Measurements from ENCODE around the gene SMPD2.
"Not testable (repeated sequence)": the region's sequence is repeated elsewhere in the genome, so short reads cannot be mapped to it uniquely, and the experiment has no call there.

Gene SMPD2

DNA sequence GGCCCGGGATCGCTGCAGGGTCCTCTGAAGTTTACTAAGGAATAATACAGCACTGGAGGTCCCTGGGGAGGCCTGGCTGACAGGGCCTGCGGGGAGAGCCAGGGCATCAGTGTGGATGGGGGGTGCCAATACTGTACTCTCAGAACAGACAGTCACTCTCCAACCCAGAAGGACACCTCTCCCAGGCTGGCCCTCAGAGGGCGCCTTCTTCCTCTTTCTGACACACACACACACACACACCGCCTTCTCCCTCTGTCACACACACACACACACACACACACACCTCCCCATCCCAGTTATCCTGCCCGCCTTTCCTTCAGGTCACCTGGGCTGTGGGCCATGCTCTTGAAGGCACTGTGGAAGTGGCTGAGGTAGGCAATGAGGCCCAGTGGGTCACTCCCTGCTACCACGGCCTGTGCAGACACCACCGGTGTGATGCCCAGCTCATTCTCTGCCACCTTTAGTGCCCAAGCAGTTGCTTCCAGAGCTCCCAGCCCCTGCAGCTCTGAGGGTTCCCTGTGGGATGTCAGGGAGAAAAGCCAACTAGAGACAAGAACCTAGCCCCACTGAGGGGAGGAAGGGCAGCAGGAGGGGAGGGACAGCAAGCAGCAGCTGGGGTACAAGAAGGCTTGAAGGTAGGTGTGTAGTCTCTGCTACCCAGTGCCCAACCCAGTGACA lies 7.5 kb downstream of the SMPD2 start:
- DNase-seq, result no peak

DNA sequence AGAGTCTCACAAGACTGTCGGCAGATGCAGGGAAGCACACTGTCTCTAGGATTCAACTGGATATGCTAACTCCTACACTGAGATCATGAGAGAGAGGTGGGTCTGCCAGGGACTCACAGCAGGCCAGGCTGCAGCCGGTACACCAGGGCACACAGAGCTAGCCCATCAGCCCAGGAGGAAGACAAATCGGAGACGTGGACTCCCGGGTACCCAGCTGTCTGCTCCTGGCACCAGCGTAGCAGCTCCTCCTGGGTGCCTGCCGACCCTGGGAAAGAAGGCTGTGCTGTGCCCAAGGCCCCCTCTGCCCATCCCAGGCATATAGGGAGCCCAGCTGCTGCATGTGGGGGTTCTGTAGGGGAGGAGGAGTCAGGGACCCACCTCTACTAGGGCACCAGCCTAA lies 8.1 kb downstream of the SMPD2 start:
- DNase-seq, result no peak

DNA sequence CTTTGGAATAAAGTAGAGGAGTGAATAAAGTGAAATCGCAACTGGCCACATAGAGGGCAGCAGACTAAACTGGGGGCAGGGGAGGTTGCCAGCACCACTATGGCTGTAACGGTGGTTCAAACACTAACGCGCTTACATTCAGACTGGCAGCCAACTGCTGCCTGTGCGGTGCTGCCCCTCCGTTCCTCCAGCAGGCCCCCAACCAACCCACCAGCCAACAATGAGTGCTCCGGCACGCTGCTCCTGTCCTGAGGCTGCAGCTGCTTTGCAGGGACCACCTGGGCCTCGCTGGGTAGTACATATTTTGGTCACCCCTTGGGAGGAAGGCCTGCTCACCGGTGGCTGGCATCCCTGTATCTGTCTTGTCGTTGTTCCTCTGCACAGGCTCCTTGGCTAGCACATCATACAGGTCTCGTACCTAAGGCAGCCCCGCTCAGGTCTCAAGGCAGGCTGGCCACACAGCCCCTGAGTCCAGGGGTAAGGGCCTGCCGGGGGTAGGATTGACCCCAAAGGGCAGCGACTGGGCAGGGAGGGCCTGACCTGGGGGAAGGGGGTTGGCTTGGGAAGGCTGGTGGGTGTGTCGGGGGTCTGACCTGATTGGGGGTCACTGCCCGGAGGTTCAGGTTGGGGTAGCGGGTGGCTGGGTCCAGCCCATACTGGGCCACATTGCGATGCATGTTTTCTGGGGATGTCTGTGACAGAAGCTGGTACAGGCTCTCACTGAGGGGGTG lies 8.7 kb downstream of the SMPD2 start:
- DNase-seq, result no peak

DNA sequence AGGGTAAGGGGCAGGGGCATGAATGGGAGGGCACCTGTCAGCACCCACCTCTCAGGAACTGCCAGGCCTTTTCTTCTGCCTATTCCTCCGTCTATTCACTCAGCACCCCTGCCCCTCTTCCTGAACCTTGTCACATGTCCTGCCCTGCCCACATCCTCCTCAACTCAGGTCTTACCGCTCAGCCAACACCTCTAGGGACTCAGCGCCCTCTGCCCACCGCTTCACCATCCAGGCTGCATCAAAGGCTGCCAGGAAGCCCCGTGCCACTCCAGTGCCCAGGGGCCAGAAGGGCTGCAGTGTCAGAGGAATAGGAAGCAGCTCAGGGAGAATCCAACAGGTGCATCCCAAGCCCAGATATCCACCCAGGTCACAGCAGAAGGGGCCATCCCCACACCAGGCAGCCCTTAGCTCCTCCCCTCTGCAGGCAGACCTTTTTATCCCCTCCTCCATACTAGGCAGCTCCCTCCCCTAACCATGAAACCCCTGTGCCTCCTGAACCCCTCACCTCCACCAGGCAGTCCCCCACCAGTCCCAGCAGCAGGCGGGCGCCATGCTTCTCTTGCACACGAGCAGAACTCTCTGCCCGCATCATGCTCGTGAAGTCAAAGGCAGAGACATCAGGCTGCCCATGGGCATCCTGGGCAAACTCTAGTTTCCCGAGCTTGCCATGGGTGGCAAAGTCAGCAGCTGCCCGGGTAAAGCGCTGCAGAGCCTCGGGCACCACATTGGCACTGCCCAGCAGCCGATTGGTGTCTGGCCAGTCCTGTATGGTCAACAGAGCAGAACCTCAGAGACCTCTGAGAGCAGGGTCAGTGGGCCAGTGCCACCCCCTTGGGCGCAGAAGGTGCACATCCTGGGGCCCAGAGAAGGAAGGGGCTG lies 9.5 kb downstream of the SMPD2 start:
- DNase-seq, result no peak

DNA sequence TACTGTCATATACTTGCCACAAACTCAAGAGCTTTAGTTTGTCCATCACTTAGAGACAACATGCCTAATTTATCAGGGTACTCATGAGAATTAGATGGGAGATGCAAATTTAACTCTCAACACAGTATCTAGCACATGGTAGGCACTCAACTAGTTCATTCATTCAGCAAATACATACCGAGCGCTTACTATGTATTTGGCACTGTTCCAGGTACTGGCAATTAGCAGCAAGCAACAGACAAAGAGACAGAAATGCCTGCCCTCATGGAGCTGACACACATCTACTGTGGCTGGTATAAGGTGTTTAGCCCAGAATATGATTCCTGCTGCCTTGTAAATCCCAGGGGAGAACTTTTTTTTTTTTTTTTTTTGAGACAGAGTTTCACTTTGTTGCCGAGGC lies 10.3 kb downstream of the SMPD2 start:
- DNase-seq, result no peak

DNA sequence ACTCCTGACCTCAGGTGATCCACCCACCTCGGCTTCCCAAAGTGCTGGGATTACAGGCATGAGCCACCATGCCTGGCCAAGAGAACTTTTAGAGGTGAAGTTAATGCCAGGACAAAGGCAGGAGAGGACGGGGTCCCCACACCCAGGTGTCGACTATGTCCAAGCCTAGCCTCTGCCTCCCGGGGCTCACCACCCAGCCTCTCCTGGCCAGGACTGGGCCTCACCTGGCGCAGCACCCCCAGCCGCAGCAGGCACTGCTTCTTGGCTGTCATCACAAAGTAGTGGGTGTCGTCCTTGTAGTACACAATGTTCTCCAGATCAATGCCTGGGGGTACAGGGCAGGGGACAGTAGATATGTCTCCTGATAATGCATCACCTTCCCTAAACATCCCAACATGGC lies 10.9 kb downstream of the SMPD2 start:
- no peak for DNase-seq

DNA sequence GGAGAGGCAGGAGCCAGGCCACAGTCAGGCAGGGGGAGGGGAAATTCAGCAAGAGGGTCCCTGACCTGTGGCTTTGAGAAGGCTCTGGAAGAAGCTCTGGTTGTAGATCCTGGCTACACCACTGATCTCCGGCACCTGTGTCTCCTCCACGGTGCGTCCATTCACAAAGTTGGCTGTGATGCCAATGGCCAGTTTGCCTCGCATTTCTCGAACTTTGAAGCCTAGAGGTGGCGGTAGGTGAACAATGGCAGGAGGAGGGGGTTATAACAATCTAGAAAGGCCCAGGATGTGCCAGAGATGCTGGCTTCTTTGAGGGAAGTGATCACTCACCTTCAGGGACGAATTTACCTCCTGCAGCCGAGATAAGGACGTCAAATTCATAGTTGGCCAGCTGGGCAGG lies 11.7 kb downstream of the SMPD2 start:
- DNase-seq, result no peak

DNA sequence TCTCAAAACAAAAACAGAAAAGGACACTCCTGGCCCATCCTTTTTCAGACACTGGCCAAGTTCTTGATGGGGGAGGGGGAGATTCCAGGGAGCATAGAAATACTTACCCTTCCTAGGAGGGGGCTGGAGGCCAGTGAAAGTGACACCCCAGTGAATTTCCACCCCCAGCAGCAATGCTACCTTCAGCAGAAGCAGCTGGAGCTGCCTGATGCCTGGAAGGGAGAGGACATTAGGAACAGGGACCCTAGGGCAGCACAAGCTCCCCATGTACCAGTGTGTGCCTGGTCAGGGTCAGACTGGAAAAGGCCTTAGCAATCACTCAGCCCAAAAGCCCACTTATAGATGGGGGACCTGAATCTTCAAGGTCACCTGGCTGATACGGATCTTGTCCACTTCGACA lies 12.6 kb downstream of the SMPD2 start:
- no peak for DNase-seq

DNA sequence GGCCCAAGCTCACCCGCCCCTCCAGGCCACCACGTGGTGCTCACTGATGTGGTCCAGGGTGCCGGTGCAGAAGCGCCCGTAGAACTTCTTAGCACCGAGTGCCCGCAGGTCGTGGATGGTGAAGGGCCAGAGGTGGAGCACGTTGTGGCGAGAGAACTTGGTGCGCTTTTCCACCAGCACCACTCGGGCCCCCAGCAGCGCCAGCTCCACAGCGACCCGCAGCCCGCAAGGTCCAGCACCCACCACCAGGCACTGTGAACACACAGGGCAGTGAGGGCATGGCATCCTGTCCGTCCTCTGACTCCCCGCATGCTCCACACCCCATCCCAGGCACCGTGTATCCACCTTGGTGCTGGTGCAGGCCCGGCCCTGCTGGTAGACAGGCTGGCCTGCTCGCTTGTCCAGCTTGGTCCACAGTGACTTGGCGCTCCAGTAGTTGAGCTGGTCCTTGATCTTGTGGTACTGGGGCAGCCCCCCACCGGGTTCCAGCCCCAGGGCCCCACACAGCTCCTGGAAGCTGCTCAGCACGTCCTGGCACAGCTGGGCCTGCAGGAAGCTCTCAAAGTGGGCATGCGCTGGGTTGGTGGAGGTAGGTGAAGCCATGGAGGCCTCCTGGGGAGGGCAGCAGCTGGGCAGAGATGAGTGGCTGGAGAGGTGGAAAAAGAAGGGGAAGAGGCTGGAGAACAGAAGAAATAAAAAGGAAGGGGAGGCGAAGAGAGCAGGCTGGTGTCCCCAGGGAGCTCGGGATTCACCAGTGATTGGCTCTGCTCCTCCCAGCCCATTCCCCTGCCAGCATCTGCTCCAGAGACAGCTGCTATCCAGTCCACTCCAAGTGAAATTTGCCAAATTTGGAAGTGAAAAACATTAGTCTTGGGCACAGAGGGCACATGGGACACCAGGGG lies 13.3 kb downstream of the SMPD2 start:
- DNase-seq, result no peak

DNA sequence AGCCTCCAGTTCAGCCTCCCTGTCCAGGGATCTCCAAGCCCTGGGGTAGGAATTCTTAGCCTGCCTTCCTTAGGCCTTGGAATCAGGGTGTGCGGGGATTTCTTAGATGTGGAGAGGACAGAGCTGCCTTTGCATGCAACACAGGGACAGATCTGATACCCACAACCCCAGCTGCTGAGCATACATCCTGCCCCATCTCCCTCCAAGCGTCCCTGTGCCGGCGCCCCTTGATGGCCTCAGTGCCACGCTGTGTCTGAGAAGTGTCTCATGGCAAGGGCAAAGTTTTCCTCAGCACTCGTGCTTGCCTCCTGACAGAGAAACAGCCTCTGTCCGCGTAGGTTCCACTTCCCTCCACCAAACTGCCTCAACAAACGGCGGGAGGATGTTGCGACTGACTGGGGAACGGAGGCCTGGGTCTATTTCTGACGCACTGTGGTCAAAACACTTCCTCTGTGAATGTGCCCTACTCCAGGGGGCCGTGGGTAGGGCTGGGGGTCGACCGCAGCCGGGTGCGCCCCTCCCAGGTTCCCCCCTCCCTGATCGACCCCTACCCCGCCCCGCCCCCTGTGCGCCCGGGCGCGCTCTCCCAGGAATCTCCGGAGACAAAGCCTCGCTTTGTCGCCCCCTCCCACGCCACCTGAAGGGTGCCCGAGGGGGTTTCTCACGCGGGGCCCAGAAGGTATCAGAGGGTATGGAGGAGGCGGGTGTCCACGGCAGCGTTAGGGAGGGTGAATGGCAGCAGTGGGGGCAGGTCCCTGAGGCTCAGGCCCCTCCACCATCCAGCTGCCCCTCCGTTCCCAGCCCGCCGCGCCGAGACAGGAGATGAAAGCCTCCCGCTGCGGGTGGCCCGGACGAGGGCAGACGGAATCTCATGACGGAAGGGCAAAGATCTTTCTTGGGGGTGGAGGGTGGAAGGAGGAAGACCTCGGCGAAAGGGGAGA lies 14.2 kb downstream of the SMPD2 start:
- DNase-seq, result peak; percentile 67

DNA sequence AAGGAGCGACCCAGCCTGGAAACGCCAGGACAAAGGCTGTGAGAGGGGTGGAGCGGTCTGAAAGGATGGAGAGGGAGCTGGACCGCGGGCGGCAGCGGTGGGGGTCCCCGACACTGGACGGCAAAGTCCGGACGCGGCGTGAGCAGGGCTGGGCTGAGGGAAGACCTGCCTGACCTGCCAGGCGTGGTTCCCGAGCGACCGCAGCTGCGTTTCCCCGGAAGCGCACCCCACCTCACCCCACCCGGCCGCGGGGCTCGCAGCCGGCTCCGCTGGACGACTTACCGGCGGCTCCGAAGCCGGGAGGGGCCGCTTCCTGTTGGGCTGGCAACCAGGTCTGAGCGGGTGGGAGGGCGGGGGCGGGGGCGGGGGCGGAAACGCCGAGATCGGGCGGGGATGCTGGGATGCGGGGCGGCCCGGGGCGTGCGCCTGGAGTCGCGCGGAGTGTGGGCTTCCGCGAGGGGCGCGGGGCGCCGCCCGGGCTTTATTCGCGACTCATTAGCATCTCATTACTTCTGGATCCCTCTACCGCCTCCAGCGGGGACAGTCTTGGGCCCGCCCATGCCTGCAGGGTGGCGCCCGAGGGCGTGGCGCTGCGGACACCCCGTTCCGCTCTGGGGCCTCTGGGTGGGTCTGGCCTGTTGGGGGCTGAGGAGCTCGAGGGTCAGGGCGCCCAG lies 15.1 kb downstream of the SMPD2 start, which contains the start of gene MICAL1:
Gene MICAL1 (minus strand): TSS at position 336 of the 674 bp plus-strand sequence. CDS start 1,576 bp downstream, outside the sequence.
- peak; percentile 65 for DNase-seq

DNA sequence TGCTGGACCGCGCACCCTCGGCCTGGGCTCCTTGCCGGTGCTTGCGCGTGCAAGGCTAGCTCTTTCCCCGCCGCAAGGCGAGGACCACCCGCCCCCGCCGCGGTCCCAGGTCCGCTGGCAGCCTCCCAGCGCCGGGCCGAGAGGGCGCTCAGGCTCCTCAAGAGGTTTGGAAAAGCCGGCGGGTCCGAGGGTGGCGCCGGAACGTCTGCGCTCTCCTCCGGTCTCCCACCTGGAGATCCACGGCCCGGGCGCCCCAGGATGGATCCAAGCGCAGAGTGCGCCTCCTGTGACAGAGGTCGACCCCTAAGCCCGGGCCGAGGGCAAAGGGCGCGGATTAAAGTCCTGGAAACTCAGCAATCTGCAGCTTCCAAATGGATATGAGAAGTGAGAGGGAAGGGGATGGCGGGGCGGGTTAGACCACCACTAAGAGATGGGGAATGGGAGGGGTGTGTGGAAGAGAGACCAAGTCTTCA lies 15.6 kb downstream of the SMPD2 start:
- DNase-seq, result no peak

DNA sequence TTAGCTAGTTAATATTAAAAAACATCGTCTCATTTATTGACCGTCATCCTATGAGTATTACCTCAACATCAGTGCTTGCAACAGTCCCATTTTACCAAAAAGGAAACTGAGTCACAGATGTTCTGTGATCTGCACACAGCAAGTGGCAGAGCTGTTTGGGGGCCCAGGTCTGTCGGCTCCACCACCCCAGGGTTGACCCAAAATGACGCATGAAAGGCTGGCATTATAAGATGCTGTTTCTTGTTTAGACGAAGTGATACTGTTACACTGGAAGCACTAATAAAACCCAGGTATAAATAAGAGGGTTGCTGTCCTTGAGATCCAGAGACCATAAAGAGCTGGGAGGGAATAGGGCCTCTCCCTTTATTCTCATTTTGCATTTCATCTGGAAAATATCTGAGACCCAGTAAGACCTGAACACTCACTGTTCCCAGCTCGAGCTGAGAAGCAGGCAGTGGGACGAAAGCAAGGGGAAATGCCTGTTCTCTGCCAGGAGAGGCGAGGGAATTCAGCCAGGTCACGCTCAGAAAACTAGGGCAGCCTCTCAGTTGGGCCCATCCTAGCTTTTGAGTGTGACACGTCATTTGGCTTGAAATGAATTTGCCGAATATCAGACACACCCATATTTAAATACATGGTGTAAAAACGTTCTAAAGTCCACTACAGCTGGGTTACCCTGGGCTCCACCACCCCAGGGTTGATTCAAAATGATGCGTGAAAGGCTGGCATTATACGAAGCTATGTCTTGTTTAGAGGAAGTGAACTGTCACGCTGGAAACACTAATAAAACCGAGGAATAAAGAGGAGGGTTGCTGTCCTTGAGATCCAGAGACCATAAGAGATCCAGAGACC lies 16.4 kb downstream of the SMPD2 start:
- no peak for DNase-seq

DNA sequence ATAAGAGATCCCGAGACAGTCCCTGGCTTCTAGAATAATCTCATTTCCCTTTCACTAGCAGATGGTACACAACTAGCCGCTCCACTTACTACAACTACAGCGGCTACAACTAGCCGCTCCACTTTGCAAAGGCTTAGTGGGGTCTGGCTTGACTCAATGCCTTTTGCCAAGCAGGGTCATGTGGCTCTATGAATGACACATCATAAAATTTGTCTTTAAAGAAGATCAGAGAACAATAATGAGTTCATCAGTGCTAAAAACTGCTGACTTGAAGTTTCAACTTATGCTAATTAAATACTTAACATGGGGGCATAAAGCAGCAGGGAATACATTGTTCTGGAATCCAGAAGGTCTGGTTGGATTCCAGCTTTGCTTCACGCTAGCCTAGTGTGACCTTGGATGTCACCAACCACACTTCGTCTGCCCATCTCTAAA lies 17.1 kb downstream of the SMPD2 start:
- DNase-seq, result no peak

DNA sequence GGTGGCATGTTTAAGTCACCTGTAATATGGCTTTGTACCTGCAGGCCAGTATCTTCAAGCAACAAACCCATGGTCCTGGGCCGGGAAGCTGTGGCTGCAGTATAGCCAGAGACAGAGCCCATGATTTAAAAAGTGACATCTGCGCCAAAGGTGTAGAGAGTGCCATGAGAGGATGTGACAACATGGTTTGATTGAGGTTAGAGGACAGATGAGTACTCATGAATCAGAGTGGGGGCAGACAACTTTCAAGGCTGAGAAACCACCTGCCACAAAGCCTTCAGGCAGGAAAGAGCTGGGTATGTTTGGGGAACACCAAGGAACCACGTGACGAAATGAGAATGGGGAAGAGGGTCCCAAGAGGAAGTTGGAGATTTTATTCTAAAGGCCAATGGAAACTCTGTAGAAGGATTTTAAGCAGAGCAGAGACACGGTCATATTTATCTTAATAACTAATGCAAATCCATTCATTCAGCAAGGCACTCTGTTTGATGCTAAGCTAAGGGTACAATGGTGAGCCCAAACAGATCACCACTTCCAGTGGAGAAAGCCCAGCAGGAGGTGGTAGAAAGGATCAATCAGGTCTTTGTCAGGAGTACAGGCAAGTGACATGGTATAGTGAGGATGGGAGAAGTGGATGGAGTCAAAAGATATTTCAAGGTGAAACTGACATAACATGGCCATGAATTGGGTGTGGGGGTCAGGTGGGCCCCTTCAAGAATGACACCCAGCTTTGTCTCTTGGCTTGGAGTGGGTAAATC lies 18.4 kb downstream of the SMPD2 start:
- peak; percentile 52 for DNase-seq

DNA sequence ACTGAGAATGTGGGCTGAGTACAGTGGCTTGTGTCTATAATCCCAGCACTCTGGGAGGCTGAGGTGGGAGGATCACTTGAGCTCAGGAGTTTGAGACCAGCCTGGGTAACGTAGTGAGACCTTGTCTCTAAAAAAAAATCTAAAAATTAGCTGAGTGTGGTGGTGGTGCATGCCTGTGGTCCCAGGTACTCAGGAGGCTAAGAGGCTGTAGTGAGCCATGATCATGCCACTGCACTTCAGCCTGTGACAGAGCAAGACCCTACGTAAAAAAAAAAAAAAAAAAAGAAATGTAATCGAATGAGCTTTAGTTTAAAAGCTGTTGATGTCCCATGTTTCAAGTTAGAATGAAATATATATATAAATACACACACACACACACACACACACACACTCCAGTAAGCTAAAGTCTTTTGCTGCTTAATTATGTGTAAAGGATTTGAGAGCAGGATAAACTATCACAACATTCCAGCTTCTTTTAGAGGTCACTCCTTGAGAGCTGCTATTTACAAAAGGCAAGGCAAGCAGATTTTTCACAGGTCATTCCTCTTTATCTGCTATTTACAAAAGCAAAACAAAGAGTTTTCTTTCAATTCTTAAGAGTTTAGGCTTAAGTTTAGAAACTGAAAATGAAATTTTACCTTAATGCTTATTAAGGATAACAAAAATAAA lies 19.8 kb downstream of the SMPD2 start:
- DNase-seq, result no peak

DNA sequence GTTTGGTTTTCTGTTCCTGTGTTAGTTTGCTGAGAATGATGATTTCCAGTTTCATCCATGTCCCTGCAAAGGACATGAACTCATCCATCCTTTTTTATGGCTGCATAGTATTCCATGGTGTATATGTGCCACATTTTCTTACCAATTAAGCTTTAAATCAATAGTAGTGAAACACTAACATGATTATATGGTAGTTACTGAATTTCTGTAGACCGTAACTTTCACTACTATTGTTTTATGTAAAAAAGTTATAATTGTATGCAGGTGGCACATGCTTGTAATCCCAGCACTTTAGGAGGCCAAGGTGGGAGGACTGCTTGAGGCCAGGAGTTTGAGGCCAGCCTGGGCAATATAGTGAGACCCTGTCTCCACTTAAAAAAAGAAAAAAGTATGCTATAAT lies 20.7 kb downstream of the SMPD2 start:
- not testable (repeated sequence) for DNase-seq
